Activated naive CD4-positive, alpha-beta T cell treated with anti-CD3 and anti-CD28 coated beads, Interleukin-2, amount 10 ng/mL, durations not matched to agents 7 days and 5 days (primary cell): ENCODE measurements around the gene HPCAL1.

ENCODE experiments used
- CTCF ChIA-PET: fragments of 350-600 bp; sonication (Branson Sonifier 250); formaldehyde crosslinking; loops from one replicate; lab custom pipeline; 2021; ENCODE audit warnings: antibody characterized with exemption; lab: Charles Lee
- DNase-seq: peaks from one replicate; pipeline ENCODE4 v3.0.0-alpha.2; 2020
- H3K27ac Mint-ChIP-seq: one replicate; pipeline ENCODE4 v1.8.0; 2021; ENCODE audit warnings: mild to moderate bottlenecking, moderate library complexity, mixed read lengths
- H3K27me3 Mint-ChIP-seq: one replicate; pipeline ENCODE4 v1.8.0; 2021; ENCODE audit warnings: mild to moderate bottlenecking, mixed read lengths
- H3K36me3 Mint-ChIP-seq: one replicate; pipeline ENCODE4 v1.8.0; 2021; ENCODE audit warnings: mixed read lengths
- H3K4me1 Mint-ChIP-seq: one replicate; pipeline ENCODE4 v1.8.0; 2021; ENCODE audit warnings: mixed read lengths
- H3K4me3 Mint-ChIP-seq: one replicate; pipeline ENCODE4 v1.8.0; 2021; ENCODE audit warnings: mild to moderate bottlenecking, moderate library complexity, mixed read lengths
- H3K9me3 Mint-ChIP-seq: one replicate; pipeline ENCODE4 v1.8.0; 2021; ENCODE audit warnings: mixed read lengths

HPCAL1 gene

GRCh38 chr2:10339647-10340592, 37.2 kb downstream of the HPCAL1 start:
- Mint-ChIP-seq H3K9me3 (peaks cover 7% of the 10 kb centered on the region), H3K4me3 (no peak overlapping the region), H3K27me3 (no peaks in the 10 kb centered on the region), H3K27ac (no peak overlapping the region), H3K36me3 (peaks cover 17% of the 10 kb centered on the region), H3K4me1 (peaks cover 49% of the 10 kb centered on the region)
- DNase-seq = no peak
- CTCF ChIA-PET = no interaction called here

GRCh38 chr2:10340593-10340975, 37.9 kb downstream of the HPCAL1 start:
- peaks cover 51% of the 10 kb centered on the region for H3K4me1 Mint-ChIP-seq
- H3K9me3 Mint-ChIP-seq = peaks cover 1% of the 10 kb centered on the region
- CTCF ChIA-PET = no interaction called here
- H3K27ac Mint-ChIP-seq = no peak overlapping the region
- DNase-seq = no peak
- H3K4me3 Mint-ChIP-seq = no peak overlapping the region
- H3K36me3 Mint-ChIP-seq = peaks cover 11% of the 10 kb centered on the region
- H3K27me3 Mint-ChIP-seq = no peaks in the 10 kb centered on the region

DNA sequence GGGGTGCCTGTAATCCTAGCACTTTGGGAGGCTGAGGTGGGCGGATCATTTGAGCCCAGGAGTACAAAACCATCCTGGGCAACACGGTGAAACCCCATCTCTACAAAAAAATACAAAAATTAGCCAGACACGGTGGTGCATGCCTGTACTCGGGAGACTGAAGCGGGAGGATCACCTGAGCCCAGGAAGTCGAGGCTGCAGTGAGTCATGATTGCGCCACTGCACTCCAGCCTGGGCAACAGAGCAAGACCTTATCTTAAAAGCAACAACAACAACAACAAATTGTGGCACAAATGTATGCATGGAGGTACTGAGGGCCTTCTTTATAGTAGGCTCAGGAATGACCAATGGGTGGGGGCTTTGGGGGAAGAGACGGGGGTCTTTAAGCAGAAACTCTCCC, 38.5 kb downstream of the HPCAL1 start:
- H3K4me3 Mint-ChIP-seq = no peak overlapping the region
- peaks cover 55% of the 10 kb centered on the region for H3K4me1 Mint-ChIP-seq
- CTCF ChIA-PET = no interaction called here
- no peaks in the 10 kb centered on the region for H3K27me3 Mint-ChIP-seq
- no peak overlapping the region for H3K27ac Mint-ChIP-seq
- H3K9me3 Mint-ChIP-seq = no peaks in the 10 kb centered on the region
- DNase-seq = no peak
- H3K36me3 Mint-ChIP-seq = peaks cover 9% of the 10 kb centered on the region

DNA sequence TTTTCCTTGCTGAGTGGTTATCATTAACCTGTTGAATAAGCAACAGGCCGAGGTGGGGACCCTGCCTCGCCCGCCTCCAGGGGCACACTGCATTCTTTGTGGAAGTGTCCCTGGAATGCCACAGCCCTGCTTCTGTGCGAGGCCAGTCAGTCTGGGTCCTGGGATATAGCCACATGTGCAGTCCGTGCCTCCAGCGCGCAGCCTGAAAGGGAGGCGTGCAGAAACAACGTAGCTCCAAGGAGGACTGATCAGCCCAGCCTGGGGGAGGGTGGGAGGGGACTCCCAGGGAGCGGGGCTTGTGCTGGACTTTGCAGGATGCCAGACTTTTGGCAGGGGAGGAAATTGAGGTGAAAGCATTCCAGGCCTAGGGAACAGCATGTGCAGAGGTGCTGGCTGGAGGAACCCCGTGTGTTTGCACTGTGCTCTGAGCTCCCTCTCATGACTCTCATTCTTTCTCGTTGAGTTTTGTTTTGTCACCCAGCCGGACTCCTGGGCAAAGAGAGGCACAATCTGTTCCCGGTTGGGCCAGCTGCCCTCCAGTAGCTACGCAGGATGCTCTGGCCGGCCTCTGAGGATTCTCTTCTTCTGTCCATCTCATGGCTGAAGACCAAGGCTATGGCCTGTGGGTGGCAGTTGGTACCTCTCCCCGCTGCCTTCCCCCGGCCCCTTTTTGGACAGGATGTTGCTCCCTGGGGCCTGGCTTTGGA, 39.7 kb downstream of the HPCAL1 start:
- no peak for DNase-seq
- Mint-ChIP-seq H3K9me3 (no peaks in the 10 kb centered on the region), H3K4me3 (no peak overlapping the region), H3K4me1 (peaks cover 55% of the 10 kb centered on the region), H3K36me3 (peaks cover 9% of the 10 kb centered on the region), H3K27ac (no peak overlapping the region), H3K27me3 (no peaks in the 10 kb centered on the region)
- CTCF ChIA-PET = interaction anchor here (0.8 kb wide), 2 partner anchors 48 to 66 kb away, joined by 3 read pairs; no protein-coding TSS in a partner anchor

- Mint-ChIP-seq H3K4me3 (no peak overlapping the region), H3K36me3 (peaks cover 8% of the 10 kb centered on the region), H3K4me1 (peaks cover 49% of the 10 kb centered on the region), H3K27ac (no peak overlapping the region), H3K27me3 (no peaks in the 10 kb centered on the region), H3K9me3 (no peaks in the 10 kb centered on the region)
- DNase-seq = no peak
- CTCF ChIA-PET = no interaction called here
These were observed 40.5 kb downstream of the HPCAL1 start for GRCh38 chr2:10343191-10343590.

- CTCF ChIA-PET = no interaction called here
- Mint-ChIP-seq H3K36me3 (peaks cover 6% of the 10 kb centered on the region), H3K9me3 (no peaks in the 10 kb centered on the region), H3K4me1 (peaks cover 45% of the 10 kb centered on the region), H3K27ac (no peak overlapping the region), H3K27me3 (no peaks in the 10 kb centered on the region), H3K4me3 (no peak overlapping the region)
- no peak for DNase-seq
These were observed 41.0 kb downstream of the HPCAL1 start for GRCh38 chr2:10343658-10344057.

GRCh38 chr2:10344105-10345066, 41.7 kb downstream of the HPCAL1 start:
- Mint-ChIP-seq H3K27ac (peak overlapping the region; percentile 47), H3K36me3 (peaks cover 3% of the 10 kb centered on the region), H3K27me3 (no peaks in the 10 kb centered on the region), H3K4me1 (peaks cover 42% of the 10 kb centered on the region), H3K4me3 (no peak overlapping the region), H3K9me3 (no peaks in the 10 kb centered on the region)
- DNase-seq = no peak
- CTCF ChIA-PET = no interaction called here

GRCh38 chr2:10345126-10345525, 42.4 kb downstream of the HPCAL1 start:
- CTCF ChIA-PET = no interaction called here

DNA sequence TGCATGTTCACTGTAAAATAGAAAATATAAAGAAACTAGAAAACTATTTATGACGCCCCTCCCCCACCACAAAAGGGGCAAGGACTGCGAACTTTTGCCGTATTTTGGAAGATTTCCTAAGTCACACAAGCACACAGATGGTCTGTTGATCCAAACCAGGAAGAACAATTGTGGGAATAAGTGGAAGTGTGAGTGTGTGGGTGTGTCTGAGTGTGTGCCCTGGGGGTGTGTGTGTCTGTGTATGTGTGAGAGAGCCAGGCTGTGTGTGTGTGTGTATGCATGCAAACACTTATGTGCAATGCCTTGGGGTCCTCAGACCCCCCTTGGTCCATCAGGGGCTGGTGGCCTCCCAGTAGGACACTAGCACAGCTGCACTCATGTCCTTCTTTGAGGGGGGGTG, 43.1 kb downstream of the HPCAL1 start:
- peaks cover 36% of the 10 kb centered on the region for H3K4me1 Mint-ChIP-seq
- peaks cover 4% of the 10 kb centered on the region for H3K36me3 Mint-ChIP-seq
- H3K27ac Mint-ChIP-seq = no peak overlapping the region
- H3K27me3 Mint-ChIP-seq = no peaks in the 10 kb centered on the region
- no peak overlapping the region for H3K4me3 Mint-ChIP-seq
- CTCF ChIA-PET = no interaction called here
- no peak for DNase-seq
- H3K9me3 Mint-ChIP-seq = no peaks in the 10 kb centered on the region

More at GRCh38 chr2:10345126-10345525, 42.4 kb downstream of the HPCAL1 start:
- no peak overlapping the region for H3K4me3 Mint-ChIP-seq
- no peak overlapping the region for H3K27ac Mint-ChIP-seq
- H3K36me3 Mint-ChIP-seq = no peaks in the 10 kb centered on the region
- no peak for DNase-seq
- H3K27me3 Mint-ChIP-seq = no peaks in the 10 kb centered on the region
- H3K4me1 Mint-ChIP-seq = peaks cover 38% of the 10 kb centered on the region
- no peaks in the 10 kb centered on the region for H3K9me3 Mint-ChIP-seq

DNA sequence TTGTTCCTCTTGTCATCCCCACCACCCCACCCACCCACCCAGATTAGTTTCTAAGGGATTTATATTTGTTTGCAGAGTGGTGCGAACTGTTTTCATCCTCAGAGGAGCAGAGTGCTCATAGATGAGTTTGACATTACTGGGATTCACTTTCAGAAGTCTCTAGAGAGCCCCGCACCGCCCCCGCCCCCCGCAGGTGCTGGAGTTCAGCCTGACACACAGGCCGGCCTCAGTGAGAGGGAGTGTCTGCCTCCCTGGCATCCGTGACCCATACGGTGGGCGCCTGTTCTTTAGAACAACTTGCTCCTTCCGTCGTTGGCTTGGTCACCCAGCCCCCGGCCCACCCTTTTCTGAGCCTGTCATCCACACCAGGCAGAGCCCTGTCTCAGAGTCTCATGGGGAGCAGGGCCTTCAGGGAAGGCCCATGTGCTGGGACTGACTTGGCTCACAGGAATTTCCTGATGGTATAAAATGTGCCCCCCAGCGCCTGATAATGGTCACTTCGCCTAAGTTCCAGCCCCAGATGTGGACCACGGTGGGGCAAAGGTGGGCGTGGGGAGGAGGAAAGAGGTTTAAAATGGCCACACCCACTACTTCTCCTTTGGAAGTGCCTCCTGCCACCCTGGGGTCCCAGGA, 44.3 kb downstream of the HPCAL1 start:
- Mint-ChIP-seq H3K36me3 (peaks cover 4% of the 10 kb centered on the region), H3K4me3 (no peak overlapping the region), H3K27ac (no peak overlapping the region), H3K27me3 (no peaks in the 10 kb centered on the region), H3K9me3 (no peaks in the 10 kb centered on the region), H3K4me1 (peaks cover 33% of the 10 kb centered on the region)
- DNase-seq = no peak
- CTCF ChIA-PET = interaction anchor here (2.1 kb wide), 1 partner anchor 61 kb away, joined by 4 read pairs; no protein-coding TSS in a partner anchor

- H3K4me1 Mint-ChIP-seq = peaks cover 36% of the 10 kb centered on the region
- peaks cover 5% of the 10 kb centered on the region for H3K36me3 Mint-ChIP-seq
- no peak overlapping the region for H3K27ac Mint-ChIP-seq
- H3K27me3 Mint-ChIP-seq = no peaks in the 10 kb centered on the region
- H3K4me3 Mint-ChIP-seq = no peak overlapping the region
- H3K9me3 Mint-ChIP-seq = no peaks in the 10 kb centered on the region
- CTCF ChIA-PET = interaction anchor here (2.1 kb wide), 1 partner anchor 61 kb away, joined by 4 read pairs; no protein-coding TSS in a partner anchor
- no peak for DNase-seq
These were observed 44.9 kb downstream of the HPCAL1 start for GRCh38 chr2:10347562-10347948.

DNA sequence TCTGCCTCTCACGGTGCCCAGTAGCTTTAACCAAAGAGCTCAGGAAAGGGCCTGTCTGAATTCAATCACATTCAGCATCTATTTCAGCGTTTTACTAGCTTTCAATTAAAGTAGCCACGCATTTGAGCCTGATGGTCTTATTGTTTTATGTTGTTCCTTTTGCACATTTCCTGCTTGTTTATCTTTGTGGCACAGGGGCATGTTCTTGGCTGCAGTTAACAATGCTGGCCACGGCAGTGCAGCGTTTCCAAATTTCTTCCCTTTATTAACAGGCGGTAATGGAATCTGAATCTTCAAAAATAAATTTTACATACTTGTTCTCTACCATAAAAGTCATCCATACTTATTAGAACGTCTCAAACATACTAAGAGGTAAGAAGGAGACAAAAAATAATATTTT, 46.2 kb downstream of the HPCAL1 start:
- H3K27me3 Mint-ChIP-seq = no peaks in the 10 kb centered on the region
- no peak overlapping the region for H3K27ac Mint-ChIP-seq
- no peaks in the 10 kb centered on the region for H3K9me3 Mint-ChIP-seq
- peaks cover 6% of the 10 kb centered on the region for H3K36me3 Mint-ChIP-seq
- CTCF ChIA-PET = interaction anchor here (2.1 kb wide), 1 partner anchor 60 kb away, joined by 4 read pairs; no protein-coding TSS in a partner anchor
- H3K4me3 Mint-ChIP-seq = no peak overlapping the region
- H3K4me1 Mint-ChIP-seq = peaks cover 30% of the 10 kb centered on the region
- no peak for DNase-seq

GRCh38 chr2:10350761-10351160, 48.1 kb downstream of the HPCAL1 start:
- CTCF ChIA-PET = no interaction called here

More at GRCh38 chr2:10350761-10351160, 48.1 kb downstream of the HPCAL1 start:
- no peaks in the 10 kb centered on the region for H3K27me3 Mint-ChIP-seq
- H3K9me3 Mint-ChIP-seq = no peaks in the 10 kb centered on the region
- peaks cover 22% of the 10 kb centered on the region for H3K4me1 Mint-ChIP-seq
- no peak overlapping the region for H3K27ac Mint-ChIP-seq
- peaks cover 13% of the 10 kb centered on the region for H3K36me3 Mint-ChIP-seq
- no peak for DNase-seq
- no peak overlapping the region for H3K4me3 Mint-ChIP-seq
